Ectodermal cell (in vitro differentiated cells): Measurements from ENCODE around the gene DHCR24.

Experiments used
- H3K27ac ChIP-seq: 2 replicates; pipeline ENCODE4 v1.7.0; 2013; ENCODE audit warnings: mild to moderate bottlenecking, low read depth, low read length; ENCODE audit not compliant: insufficient read depth, poor library complexity, severe bottlenecking
- H3K27me3 ChIP-seq: 2 replicates; pipeline ENCODE4 v1.7.0; 2013; ENCODE audit warnings: mild to moderate bottlenecking, low read length; ENCODE audit not compliant: insufficient read depth, control insufficient read depth, poor library complexity, severe bottlenecking
- H3K36me3 ChIP-seq: one replicate; pipeline ENCODE4 v1.7.0; 2013; ENCODE audit warnings: low read length; ENCODE audit not compliant: control insufficient read depth, insufficient read depth
- H3K4me1 ChIP-seq: one replicate; pipeline ENCODE4 v1.7.0; 2013; ENCODE audit warnings: low read length; ENCODE audit not compliant: control insufficient read depth, insufficient read depth
- H3K4me3 ChIP-seq: 2 replicates; pipeline ENCODE4 v1.7.0; 2013; ENCODE audit warnings: low read depth, low read length, control low read depth; ENCODE audit not compliant: insufficient read depth
- H3K9me3 ChIP-seq: 2 replicates; pipeline ENCODE4 v1.7.0; 2013; ENCODE audit warnings: mild to moderate bottlenecking, low read length, moderate library complexity; ENCODE audit not compliant: control insufficient read depth
- whole genome bisulfite sequencing, 2 experiments: methylation state at CpG; one replicate each; pipeline ENCODE4 v1.1.7; 2013; ENCODE audit warnings: missing lambda C conversion rate in 2 of 2; 5-methylcytosine and 5-hydroxymethylcytosine counted together

DHCR24 gene

DNA sequence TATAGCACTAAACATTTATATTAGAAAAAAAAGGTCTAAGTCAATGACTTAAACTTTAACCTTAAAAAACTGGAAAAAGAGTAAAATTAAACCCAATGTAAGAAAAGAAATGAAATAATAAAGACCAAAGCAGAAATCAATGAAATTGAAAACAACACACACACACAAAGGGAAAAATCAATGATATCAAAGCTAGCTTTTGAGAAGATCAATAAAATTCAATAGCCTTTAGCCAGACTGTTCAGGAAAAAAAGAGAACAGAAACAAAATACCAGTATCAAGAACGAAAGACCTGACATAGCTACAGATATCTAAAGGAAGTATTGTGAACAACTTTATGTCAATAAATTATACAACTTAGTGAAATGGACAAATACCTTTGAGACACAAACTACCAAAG lies 7.1 kb downstream of the DHCR24 start:
- Histone ChIP-seq H3K27me3 (no peaks in the 10 kb centered on the region), H3K36me3 (peaks cover 34% of the 10 kb centered on the region), H3K4me1 (peaks cover 7% of the 10 kb centered on the region), H3K27ac (no peak overlapping the region), H3K9me3 (no peaks in the 10 kb centered on the region), H3K4me3 (no peak overlapping the region)
- WGBS, 2 experiments: no CpG with 5 or more reads among the region's 1 CpG

DNA sequence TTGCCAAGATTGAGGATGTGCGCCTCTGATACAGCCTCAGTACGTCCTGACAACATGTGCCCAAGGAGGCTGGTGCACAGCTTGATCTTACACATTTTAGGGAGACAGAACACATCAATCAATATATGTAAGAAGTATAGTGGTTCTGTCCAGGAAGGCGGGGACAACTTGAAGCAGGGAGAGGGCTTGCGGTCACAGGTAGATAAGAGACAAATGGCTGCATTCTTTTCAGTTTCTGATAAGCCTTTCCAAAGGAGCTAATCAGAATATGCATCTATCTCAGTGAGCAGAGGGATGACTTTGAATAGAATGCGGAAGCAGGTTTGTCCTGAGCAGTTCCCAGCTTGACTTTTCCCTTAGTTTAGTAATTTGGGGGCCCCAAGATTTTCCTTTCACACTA lies 10.2 kb downstream of the DHCR24 start:
- peaks cover 1% of the 10 kb centered on the region for H3K4me1 ChIP-seq
- no peaks in the 10 kb centered on the region for H3K27me3 ChIP-seq
- H3K27ac ChIP-seq: no peak overlapping the region
- H3K36me3 ChIP-seq: peaks cover 44% of the 10 kb centered on the region
- no peaks in the 10 kb centered on the region for H3K9me3 ChIP-seq
- no peak overlapping the region for H3K4me3 ChIP-seq
- WGBS, 2 experiments: 95 to 97% methylated on average over 5 of the region's 5 CpGs

DNA sequence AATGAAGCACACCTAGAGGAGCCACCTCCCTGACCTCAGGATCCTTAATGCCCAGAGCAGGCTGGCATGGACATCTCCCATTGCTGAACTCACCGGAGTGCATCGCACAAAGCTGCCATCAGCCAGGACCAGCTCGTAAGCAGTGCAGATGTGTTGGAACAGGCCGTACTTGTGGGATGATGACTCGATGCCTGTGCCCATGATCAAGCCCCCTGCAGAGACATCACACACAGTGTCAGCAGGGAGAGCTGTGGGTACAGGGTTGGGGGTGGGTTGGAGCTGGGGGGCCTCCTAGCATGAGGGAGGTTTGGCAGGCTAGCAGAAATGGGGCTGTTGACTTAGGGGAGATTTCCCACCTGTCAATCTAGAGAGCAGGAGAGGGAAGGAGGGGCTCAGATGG lies 12.0 kb downstream of the DHCR24 start:
- no peak overlapping the region for H3K27ac ChIP-seq
- H3K27me3 ChIP-seq: no peaks in the 10 kb centered on the region
- H3K4me3 ChIP-seq: no peak overlapping the region
- 91 to 96% methylated on average over 5 of the region's 5 CpGs for WGBS, 2 experiments
- H3K4me1 ChIP-seq: peaks cover 5% of the 10 kb centered on the region
- peaks cover 32% of the 10 kb centered on the region for H3K36me3 ChIP-seq
- H3K9me3 ChIP-seq: no peaks in the 10 kb centered on the region

DNA sequence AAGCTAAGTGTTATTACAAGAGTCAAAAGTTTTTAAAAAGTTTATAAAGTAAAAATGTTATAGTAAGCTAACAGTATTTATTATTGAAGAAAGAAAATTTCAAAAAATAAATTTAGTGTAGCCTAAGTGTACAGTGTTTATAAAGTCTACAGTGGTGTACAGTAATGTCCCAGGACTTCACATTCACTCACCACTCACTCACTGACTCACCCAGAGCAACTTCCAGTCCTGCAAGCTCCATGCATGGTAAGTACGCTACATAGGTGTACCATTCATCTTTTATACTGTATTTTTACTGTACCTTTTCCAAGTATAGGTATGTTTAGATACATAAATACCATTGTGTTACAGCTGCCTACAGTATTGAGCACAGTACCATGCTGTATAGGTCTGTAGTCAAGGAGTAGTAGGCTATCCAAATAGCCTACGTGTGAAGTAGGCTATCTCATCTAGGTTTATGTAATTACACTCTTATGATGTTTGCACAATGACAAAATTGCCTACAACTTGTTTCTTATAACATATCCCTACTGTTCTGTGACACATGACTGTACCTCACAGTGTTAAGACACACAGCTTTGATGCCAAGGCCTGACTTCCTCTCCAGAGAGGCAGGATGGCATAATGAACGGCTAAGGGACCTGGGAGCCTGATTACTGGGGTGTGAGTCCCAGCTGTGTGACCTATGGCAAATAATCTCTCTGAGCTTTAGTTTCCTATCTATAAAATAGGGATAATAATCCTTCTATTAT lies 12.7 kb downstream of the DHCR24 start:
- Histone ChIP-seq H3K36me3 (peaks cover 32% of the 10 kb centered on the region), H3K27ac (no peak overlapping the region), H3K4me1 (peaks cover 5% of the 10 kb centered on the region), H3K9me3 (no peaks in the 10 kb centered on the region), H3K27me3 (no peaks in the 10 kb centered on the region), H3K4me3 (no peak overlapping the region)
- 90 to 96% methylated on average over 3 of the region's 3 CpGs for WGBS, 2 experiments

DNA sequence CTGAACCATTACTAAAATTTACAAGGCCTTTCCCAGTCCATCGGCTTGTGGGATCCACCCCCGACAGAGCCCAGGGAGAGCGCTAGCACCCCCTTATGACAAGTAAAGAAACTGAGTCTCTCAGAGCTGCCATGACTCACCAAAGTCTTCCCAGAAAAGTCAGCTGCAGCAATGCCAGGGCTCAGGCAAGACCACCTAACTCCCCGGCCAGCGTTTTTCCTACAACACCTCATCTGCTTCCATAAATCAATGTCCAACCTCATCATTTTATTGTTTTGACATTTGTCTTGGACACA lies 15.0 kb downstream of the DHCR24 start:
- Histone ChIP-seq H3K36me3 (peaks cover 43% of the 10 kb centered on the region), H3K27me3 (no peaks in the 10 kb centered on the region), H3K4me1 (peaks cover 5% of the 10 kb centered on the region), H3K27ac (no peak overlapping the region), H3K4me3 (no peak overlapping the region), H3K9me3 (no peaks in the 10 kb centered on the region)
- 87 to 90% methylated on average over 5 of the region's 5 CpGs for WGBS, 2 experiments

DNA sequence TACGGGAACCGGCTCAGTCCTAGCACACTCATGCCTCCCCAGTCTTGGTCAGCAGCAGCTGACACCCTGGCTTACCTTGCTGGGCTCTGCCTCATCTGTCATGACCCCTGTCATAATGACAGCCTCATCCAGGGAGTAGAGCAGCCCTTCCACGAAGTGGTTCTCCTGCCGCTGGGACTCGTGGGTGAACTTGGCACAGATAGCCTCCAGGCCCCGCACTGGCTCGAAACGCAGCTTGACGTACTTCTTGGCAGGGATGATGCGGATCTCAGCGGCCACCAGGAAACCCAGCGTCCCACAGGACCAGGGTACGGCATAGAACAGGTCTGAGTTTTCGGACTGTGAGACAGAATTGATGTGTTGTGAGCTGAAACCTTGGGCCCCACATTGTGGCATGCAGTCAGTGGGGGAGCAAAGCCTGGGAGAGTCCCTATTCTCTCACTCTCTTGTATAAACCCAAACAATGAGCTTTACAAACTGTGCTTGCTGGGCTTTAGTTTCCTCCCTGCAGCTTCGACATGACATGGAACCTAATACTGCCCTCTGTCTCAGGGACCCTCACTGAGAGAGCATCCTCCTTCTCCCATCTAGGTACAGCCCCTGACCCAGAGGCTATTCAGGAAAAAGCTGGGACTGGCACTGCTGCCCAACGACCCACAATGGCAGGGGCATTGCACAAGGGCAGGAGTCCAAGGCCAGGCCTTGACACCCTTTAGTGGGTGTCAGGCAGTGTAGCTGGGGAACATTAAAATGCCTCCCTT lies 15.5 kb downstream of the DHCR24 start:
- Histone ChIP-seq H3K4me1 (peaks cover 5% of the 10 kb centered on the region), H3K27ac (no peak overlapping the region), H3K27me3 (no peaks in the 10 kb centered on the region), H3K4me3 (no peak overlapping the region), H3K36me3 (peaks cover 46% of the 10 kb centered on the region), H3K9me3 (no peaks in the 10 kb centered on the region)
- WGBS, 2 experiments: 83 to 85% methylated on average over 16 of the region's 16 CpGs

DNA sequence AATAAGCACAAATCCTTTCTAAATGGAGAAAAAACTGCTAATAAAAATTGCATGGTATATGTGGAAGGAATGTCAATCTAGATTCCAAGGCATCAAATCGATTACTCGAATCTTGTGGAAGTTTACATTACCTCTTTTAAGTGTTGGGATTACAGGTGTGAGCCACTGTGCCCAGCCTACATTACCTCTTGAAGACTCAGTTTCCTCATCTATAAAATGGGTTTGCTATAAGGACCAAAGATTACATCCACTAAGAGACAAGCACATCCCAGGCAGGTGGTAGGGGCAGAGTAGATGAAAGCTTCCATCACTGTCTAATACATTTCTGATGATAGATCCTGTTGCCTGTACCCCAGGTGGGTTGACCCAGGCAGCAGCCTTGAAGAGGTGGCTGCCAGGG lies 16.1 kb downstream of the DHCR24 start:
- Histone ChIP-seq H3K27me3 (no peaks in the 10 kb centered on the region), H3K4me1 (peaks cover 5% of the 10 kb centered on the region), H3K36me3 (peaks cover 45% of the 10 kb centered on the region), H3K4me3 (no peak overlapping the region), H3K27ac (no peak overlapping the region), H3K9me3 (no peaks in the 10 kb centered on the region)
- 98 to 100% methylated on average over 2 of the region's 2 CpGs for WGBS, 2 experiments

DNA sequence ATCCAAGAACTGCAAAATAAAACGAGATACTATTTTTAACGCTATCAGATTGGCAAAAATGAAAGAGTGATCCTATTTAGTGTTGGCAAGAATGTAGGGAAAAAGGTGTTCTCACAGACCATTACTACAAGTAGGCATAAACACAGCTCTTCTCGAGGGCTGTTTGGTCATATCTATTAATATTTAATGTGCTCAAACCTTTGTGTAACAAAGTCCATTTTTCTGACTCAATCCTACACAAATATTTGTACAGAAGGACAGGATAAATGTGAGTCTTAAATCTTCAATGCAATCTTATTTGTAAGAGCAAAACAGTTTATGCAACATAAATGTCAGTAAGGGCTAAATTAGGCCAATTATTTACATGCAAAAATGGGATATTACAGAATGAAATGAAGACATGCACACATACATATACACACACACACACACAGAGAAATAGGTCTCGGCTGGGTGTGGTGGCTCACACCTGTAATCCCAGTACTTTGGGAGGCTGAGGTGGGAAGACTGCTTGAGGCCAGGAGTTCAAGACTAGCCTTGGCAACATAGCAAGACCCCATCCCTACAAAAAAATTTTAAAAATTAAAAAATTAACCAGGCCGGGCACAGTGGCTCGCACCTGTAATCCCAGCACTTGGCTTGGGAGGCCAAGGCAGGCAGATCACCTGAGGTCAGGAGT lies 17.7 kb downstream of the DHCR24 start:
- Histone ChIP-seq H3K9me3 (no peaks in the 10 kb centered on the region), H3K36me3 (peaks cover 41% of the 10 kb centered on the region), H3K27me3 (no peaks in the 10 kb centered on the region), H3K4me1 (peaks cover 5% of the 10 kb centered on the region), H3K4me3 (no peak overlapping the region), H3K27ac (no peak overlapping the region)
- WGBS, 2 experiments: 91 to 95% methylated on average over 4 to 5 of the region's 6 CpGs

DNA sequence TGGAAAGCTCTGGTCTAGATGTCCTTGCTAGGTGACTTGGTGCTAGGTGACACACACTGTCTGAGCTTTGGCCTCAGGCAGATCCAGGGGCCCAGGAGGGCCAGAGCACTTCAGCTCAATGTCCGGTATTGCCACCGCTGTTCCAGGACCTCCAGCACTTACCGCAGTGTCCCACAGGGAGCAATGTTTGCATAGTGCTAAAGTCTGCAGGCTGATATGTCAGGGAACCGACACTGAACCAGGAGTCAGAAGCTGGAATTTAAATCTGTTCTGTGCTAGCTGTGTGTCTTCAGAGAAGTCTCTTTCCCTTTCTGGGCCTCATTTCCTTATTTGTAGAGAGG lies 19.3 kb downstream of the DHCR24 start:
- H3K27me3 ChIP-seq: no peaks in the 10 kb centered on the region
- 72 to 73% methylated on average over 4 of the region's 4 CpGs for WGBS, 2 experiments

More for the DNA sequence above, 19.3 kb downstream of the DHCR24 start:
- Histone ChIP-seq H3K36me3 (peaks cover 28% of the 10 kb centered on the region), H3K27ac (no peak overlapping the region), H3K9me3 (no peaks in the 10 kb centered on the region), H3K4me3 (no peak overlapping the region), H3K4me1 (peaks cover 5% of the 10 kb centered on the region)
